GM21786 (cell line): ENCODE results near the gene GRIN2D.

Experiments used
- ATAC-seq: cut with Tn5 transposase; IDR thresholded peaks from one replicate; pipeline ENCODE4 v1.9.1; 2021; ENCODE audit not compliant: unreplicated experiment

GRIN2D gene

GRCh38 chr19:48441360-48442050 lies 48.0 kb downstream of the GRIN2D start:
- no peak for ATAC-seq

GRCh38 chr19:48442116-48443035 lies 48.9 kb downstream of the GRIN2D start:
- no peak for ATAC-seq

DNA sequence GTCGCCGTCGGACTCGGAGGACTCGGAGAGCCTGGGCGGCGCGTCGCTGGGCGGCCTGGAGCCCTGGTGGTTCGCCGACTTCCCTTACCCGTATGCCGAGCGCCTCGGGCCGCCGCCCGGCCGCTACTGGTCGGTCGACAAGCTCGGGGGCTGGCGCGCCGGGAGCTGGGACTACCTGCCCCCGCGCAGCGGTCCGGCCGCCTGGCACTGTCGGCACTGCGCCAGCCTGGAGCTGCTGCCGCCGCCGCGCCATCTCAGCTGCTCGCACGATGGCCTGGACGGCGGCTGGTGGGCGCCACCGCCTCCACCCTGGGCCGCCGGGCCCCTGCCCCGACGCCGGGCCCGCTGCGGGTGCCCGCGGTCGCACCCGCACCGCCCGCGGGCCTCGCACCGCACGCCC lies 49.8 kb downstream of the GRIN2D start:
- ATAC-seq, result no peak
